Globus pallidus (tissue), 1 donor: Measurements from ENCODE around the gene TRIM66.

Experiments
- DNase-seq: peaks from one replicate; pipeline ENCODE4 v3.0.0-alpha.2; 2015; ENCODE audit warnings: low spot score

TRIM66 gene, protein sequence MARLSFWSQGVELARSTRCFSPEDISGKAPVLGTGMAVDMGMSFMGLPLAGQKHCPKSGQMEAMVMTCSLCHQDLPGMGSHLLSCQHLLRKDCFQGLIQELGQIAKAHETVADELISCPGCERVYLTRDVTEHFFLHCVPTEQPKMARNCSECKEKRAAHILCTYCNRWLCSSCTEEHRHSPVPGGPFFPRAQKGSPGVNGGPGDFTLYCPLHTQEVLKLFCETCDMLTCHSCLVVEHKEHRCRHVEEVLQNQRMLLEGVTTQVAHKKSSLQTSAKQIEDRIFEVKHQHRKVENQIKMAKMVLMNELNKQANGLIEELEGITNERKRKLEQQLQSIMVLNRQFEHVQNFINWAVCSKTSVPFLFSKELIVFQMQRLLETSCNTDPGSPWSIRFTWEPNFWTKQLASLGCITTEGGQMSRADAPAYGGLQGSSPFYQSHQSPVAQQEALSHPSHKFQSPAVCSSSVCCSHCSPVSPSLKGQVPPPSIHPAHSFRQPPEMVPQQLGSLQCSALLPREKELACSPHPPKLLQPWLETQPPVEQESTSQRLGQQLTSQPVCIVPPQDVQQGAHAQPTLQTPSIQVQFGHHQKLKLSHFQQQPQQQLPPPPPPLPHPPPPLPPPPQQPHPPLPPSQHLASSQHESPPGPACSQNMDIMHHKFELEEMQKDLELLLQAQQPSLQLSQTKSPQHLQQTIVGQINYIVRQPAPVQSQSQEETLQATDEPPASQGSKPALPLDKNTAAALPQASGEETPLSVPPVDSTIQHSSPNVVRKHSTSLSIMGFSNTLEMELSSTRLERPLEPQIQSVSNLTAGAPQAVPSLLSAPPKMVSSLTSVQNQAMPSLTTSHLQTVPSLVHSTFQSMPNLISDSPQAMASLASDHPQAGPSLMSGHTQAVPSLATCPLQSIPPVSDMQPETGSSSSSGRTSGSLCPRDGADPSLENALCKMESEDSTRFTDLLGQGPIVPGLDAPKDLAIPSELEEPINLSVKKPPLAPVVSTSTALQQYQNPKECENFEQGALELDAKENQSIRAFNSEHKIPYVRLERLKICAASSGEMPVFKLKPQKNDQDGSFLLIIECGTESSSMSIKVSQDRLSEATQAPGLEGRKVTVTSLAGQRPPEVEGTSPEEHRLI (N-terminal part only)

DNA sequence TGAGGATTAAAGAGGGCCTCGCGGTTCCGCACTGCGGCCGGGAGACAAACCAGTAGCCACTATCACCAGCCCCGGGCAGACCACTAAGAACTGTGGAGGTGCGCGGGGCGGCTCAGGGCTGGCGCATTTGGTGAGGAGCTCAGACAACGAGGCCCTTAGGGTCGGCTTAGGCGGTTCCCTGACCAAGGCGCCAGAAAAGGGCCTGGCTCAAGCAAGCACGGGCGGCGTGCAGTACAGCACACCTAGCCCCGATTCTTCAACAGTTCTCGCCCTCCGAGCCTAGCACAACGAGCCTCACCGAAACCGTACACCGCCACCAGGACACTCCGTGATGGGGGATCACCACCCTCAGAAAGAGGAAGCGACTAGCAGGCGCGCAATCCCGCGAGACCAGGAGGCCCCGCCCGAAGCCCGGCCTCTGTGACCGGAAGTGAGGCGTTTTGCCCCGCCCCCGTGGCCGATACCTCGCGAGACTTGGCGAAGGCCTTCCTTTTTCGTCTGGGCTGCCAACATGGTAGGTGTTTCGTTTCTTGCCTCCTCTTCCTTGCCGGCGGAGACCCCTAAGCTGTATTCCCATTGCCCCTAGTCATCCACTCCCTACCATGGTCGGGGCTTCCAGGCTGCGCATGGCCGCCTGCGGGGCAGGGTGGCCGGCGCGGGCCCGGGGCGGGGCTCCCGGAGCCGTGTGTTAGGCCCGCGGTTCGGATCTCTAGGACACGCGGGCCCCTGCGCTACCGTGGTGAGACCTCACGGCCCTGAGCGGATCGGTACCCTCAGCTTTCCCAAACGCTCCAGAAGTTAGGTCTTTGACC, at the start of gene TRIM66, which contains the start of gene RPL27A:
Gene TRIM66, minus strand, starts transcription at position 363 of the 812 bp plus-strand sequence. CDS start 10,391 bp downstream, outside the sequence.
Gene RPL27A, plus strand, starts transcription at position 490 of the 812 bp plus-strand sequence. Its CDS starts 22 bp downstream, at position 512.
- DNase-seq: peak; percentile 95

DNA sequence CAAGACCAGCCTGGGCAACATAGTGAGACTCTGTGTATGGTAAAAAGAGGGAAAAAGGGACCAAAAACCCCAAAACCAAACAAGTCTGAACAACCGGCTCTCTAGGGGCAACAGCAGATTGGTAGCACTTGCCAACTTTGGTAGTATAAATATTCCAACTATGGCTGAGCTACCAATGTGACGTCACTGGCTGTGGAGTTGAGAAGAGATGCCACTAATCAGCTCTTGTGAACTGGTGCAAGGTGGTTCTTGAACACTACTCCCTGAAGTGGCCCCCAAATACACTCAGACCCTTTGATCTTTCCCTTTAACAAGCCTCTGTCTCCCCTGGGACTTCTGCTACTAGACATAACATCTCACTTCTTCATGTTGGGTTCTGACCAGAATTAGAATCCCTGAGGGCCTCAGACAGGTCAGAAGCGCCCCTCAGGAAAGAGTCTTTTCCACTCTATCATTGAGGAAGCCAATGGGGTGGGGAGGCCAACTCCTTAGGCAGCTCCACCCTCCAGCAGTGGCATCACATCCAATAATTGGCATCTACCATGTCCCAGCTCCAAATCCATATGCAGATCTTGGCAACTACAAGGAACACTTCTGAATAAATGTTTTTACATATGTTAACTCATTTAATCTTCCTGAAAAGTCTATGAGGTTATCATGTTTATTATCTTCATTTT, 49.3 kb upstream of the TRIM66 start:
- DNase-seq: no peak

DNA sequence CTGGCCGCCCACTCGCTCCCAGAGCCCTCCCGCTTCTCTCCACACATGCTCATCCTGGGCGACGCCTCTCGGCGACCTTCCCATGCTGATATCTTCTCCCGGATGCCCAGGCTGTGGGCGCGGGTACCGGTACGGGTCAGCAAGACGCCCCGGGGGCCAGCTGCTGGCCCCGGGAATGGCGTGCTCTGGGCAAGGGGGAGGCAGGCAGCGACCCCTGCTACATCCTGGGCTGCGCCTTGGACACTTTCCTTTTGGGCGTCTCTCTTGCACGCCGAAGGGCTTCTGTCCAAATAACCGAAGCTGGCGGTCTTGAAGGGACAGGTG, 48.2 kb upstream of the TRIM66 start:
- no peak for DNase-seq

DNA sequence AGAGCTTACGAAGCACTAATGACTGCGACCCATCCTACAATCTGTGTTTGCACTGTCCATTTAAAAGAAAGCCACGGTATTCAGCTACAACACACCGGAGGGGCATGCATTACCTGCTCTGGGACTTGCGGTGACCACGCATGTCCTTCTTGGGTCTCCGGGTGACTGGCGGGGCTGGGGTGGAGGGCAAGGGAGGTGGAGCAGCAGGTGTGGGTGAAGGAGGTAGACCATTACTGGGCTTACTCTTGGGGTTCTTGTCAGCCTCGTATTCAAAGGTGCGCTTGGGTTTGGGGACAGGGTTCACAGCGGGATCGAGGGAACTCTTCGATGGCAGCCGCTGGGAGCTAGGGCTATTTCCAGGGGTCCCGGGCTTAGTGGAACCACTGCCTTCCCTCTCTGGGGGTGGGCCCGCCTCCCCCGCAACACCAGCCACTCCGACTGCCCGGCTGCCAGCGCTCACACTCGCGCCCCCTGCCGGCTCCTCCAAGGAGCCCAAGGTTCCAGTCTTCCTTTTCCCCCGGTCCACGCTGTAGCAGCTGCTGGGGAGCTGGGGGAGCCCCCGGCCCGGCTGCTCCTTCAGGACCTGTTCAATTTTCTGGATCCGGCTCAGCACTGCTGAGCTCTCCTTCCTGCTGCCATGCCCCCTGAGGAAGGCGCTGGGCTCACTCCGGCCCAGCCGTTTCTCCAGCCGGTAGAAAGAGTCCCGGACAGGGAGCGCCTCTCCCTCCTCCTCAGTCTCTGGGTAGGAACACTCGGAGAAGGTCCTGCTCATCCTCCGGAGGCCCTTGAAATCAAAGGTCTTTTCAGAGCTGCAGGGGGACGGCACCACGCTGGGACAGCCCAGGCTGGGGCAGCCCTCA, 47.6 kb upstream of the TRIM66 start:
- no peak for DNase-seq

DNA sequence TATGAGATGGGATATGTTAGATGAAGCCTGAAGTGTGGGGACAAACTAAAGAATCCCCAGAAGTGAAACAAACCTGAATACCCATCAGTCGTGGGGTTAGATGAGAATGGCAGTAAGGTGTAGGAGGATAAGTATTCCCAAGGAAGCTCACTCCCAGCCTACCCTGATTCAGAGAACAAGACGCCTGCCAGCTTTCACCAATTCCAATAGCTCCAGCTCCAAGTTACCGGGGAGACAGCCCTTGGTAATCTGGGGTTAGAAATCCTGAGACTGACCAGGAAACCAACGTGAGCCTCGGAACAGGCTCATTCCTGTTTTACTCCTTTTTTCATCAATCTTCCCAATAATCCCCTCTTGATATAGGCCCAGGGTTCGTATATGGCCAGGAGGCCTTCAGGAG, 46.6 kb upstream of the TRIM66 start:
- no peak for DNase-seq

DNA sequence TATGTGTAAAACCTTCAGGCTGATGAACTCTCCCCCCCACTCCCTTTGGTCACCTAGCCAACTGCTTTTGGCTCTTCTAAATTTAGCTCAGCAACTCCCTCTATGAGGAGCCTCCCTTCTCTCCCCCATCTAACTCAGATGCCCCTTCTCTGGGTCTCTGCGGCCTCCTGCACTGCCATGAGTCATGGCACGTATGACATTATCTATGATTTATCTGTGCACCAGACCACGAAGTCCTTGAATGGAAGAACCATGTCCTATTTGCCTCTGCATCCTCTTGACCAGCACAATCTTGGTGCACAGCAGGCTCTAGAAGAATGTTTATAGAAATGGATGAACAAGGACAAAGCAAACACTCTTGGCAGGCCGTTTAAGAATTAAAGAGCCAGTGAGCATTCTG, 46.1 kb upstream of the TRIM66 start:
- DNase-seq: no peak

DNA sequence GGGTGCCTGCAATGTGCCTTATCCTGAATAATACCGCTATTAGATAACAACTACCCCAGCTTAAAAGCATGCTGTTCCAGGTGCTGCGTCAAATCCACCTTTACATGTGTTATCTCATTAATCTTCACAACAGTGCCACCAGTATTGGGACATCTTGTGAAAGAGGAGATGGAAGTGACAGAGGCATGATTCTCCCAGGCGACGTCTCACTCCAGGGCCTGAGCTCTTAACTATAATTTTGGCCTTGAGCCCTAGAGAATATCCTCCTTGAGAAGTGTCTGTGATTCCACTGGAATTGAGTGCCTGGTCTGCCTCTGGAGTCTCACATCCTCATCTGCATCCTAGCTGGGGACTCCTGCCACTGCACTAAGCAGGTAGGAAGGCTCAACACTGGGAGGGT, 43.9 kb upstream of the TRIM66 start:
- DNase-seq: no peak

DNA sequence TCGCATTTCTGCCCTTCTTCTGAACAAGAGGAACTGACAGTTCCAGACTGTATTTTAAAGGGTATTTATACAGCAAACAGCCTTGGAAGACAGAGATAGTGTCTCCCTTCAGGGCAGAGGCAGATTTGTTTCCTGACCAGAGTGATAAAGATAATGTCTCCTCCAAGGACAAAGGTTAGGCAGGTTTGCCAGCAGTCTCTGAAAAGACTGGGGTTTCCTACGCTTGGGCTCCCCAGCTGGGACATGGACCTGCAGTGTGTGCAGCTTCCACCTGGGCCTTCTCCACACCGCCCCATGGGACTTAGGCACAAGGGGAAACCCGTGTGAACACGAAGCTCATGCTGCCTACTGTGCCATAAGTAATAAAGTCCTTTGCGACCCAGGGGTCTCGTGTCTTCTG, 42.2 kb upstream of the TRIM66 start:
- DNase-seq: no peak

DNA sequence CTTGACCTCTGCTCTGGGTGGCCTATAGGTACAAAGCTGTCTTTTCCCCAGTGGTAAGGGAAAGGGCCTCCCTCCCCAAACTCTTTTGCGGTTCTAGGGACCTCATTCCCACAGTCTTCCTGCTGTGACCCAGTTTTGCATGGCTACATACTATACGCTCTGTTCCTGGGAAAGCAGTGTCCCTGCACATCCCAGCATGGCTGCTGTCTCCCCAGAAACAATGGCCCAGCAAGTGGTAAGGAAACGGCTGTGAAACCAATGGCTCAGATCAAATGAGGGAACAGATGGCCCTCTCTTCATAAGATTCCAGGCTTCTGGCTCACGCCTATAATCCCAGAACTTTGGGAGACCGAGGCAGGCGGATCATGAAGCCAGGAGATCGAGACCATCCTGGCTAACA, 41.2 kb upstream of the TRIM66 start:
- DNase-seq: no peak

DNA sequence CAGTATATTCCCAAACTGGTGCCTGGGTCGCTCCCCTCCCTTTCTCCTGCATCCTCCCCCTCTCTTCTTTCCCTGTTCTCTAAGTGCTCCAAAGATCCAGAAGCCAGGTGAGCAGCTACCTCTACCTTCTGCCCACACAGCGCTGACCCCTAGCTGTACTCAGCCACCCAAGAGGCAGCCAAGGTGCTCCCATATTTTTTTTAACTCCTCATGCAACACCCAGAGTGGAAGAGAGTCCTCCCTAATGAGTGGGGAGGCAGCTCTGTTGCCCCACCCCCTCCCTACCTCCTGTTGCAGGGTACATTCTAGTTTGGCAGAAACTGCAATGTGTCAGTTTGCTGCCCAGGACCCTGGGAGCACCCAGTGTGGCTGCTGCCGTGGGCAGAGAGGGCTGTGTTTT, 40.3 kb upstream of the TRIM66 start:
- DNase-seq: no peak

DNA sequence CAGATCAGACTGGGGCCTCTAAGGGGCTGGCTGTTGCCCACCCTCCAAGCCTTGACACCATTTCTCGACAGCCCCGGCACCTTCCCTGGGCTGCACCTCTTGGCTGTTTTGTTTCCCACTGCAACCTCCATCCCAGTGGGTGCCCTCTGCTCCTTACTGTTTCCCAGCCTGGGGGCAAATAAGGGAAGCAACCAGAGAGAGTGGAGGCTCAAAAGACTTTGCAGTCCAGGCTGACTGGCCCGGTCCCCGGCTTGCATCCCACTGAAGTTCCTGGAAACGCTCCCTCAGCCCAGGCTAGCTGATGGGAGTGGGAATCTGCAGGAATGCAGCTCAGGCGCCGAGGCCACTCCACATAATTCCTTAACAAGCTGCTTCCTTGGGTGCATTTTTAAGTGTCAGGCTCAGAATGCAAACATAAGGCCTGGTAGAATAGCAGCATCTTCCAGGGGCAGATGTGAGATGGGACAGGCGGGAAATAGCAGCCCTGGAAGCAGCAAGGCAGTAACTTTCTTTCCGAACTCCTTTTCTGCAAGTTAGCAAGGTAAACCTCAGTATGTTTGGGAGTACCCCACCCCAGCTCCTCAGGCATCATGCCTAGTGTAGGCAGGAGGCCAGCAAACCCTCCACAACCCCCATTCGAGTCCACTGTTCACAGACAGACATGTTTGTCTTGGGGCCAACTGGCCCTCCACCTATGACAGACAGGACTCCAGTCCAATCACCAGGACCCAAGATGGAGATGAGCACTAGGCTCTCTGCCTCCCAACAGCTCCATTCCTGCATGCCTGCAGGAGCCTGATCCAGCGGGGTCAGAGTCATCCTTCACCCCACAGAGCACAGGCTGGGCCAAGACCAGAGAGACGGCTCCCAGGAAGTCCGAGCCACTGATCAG, 39.4 kb upstream of the TRIM66 start:
- DNase-seq: no peak

DNA sequence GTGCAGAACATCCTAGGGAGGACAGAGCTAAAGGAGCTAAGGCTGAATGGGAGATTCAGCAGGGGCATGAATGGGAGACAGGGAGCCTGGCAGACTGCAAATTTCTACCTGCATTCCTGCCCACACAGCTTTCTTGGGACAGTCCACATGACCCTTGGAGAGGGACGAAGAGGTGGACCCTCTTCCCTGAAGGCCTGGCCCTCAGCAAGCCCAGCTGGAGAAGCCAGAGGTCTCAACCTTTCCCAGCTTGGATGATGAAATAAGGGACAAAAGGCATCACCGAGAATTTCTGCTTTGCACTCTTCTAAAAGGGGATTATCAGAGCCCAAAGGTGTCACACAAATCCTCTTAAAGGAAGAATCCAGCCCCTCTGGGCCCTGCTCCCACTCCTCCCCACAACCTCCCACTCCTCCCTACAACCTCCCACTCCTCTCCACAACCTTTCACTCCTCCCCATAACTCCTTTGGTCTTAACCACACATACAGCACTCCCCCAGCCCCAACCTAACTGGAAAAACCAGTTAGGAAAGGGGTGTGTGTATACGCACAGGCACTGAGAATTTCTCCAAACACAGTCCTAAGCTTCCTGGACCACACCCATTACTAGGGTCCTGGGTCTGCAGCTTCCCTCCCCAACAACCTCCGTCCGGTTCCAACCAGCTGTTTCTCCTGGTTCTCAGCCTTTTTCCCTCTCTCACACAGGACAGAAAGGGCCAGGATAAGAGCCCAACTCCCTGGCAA, 38.6 kb upstream of the TRIM66 start:
- no peak for DNase-seq

DNA sequence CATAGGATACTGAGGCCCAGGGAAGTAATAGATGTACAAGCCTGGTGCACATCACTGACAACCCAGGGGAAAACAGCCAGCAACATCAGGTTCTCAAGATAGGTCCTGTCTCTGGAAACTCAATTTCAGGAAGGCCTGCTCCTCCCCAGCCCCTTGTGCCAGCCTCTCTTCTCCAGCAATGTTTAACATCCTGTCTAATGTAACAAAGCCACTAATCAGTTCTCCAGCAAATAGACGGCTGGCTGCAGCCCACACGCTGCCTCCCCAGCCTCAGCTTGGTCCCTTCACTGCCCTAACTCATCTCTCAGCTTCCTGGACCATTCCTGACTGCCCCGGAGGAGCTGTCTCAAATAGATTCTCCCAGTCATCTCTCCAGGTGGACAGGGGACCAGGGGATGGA, 37.9 kb upstream of the TRIM66 start:
- no peak for DNase-seq

DNA sequence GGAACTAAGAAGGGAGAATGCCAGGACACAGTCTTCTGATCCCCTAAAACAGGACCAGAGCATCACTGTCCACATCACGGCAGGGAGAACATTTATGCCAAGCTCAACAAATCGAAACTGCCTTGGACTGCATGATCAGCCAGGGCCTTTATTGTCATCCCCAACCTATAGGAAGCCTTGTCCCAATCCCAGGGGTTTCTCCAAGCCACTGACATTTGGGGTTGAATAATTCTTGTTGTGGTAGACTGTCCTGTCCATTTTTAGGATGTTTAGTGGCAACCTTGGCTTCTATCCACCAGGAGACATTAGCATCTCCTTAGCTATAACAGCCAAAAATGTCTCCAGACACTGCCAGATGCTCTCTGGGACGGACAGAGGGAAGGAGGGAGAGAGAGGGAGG, 37.3 kb upstream of the TRIM66 start:
- no peak for DNase-seq

DNA sequence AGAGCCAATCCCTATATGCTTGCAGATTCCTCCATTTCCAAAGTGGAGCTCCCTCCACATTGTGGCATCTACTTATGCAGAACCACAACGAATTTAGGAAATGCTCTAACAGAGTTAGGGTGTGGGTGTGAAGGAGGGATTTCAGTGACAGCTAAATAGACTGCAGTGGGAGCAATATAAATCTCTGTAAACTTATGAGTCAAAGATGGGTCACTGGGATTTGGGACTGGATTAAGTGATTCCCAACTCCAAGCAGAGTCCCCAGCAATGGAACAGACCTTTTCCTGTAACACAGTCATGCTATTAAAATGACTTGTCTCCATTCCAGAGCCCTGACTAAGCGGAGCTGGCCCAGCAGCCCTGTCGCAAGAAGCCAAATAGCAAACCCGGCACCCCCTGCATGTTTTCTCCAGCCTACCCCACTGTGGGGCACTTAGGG, 36.8 kb upstream of the TRIM66 start:
- no peak for DNase-seq

DNA sequence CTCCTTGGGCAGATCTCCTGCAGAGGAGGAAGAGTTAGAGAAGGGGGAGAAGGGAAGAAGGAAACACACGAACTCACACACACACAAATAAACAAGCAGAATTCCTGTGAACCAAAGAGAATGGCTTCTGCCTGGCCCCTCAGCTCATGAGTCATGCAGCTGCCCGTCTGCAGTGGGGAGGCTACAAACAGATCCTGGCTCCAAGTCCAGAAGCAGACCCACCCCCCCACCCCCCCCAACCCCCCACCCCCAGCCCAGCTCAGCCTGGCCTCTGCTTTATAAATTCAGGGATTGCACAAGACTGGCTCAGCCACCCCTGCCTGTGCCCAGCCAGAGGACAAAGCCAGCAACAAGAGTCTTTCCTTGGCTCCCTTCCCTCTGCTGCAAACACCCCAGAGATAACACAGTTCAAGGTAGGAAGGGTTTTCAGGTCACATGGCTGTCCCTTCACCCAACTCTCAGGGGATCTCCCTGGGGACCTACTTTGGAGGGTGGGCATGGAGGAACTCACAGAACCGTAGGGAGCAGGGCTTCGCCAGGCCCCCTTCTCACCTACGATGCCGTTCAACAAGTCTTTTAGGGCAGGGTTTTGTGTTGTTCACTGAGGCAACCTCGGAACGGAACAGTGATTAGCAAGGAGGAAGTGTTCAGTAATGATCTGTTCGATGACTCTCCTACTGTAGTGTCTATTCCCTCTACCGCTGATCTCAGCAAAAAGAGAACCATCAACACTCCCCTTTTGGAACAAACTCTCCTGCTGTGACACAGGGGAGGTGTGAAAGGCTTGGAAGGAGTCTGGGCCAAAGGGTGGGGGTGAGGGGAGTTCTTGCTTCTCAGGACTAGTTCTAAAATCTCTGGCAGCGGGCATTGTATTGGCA, 35.6 kb upstream of the TRIM66 start:
- peak; percentile 26 for DNase-seq

DNA sequence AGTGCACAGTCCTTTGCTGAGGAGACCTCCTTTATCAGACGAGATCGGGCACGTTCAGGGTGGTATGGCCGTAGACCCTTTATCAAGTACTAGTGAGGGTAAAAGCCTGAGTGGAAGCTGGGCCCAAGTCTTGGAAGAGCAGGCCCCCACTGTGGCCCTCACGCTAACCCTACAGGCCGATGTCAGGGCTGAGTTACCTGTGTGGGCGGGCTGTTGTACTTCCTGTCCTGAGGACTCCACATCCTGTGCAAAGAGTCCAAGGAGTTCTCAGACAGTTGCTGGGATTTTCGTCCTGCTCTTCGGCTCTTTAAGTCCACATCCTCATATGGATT, 35.0 kb upstream of the TRIM66 start:
- DNase-seq: no peak

DNA sequence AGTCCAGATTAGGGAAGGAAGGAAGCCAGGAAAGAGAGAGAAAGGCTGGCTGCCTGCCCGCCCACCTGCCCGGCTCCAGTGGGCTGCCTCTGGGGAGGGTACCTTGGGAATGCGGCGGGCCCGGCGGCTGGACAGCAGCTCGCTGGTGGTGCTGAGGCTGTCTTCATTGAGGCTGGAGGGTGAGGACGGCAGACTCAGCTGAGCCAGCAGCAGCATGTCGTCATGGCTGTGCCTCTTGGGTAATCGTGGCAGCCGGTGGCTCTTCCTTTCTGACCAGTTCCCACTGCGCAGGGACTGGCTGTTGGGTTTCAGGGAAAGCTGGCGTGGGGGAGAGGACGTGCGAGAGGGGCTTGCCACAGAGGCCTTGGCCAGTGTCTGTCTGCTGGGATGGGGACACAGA, 33.0 kb upstream of the TRIM66 start:
- no peak for DNase-seq
